GDM1 (cell line): Measurements from ENCODE around the gene MAN1A2.
"Not testable (repeated sequence)": the region's sequence is repeated elsewhere in the genome, so short reads cannot be mapped to it uniquely, and the experiment has no call there.

Experiments used
- DNase-seq: peaks from one replicate; lab custom pipeline; 2025; lab: John Stamatoyannopoulos, UW

Gene MAN1A2

GRCh38 chr1:117558451-117558850, 191.2 kb downstream of the MAN1A2 start:
- DNase-seq = not testable (repeated sequence)

GRCh38 chr1:117559139-117559538, 191.9 kb downstream of the MAN1A2 start:
- DNase-seq = no peak

- DNase-seq = no peak
These were observed 192.7 kb downstream of the MAN1A2 start for GRCh38 chr1:117559985-117560384.

DNA sequence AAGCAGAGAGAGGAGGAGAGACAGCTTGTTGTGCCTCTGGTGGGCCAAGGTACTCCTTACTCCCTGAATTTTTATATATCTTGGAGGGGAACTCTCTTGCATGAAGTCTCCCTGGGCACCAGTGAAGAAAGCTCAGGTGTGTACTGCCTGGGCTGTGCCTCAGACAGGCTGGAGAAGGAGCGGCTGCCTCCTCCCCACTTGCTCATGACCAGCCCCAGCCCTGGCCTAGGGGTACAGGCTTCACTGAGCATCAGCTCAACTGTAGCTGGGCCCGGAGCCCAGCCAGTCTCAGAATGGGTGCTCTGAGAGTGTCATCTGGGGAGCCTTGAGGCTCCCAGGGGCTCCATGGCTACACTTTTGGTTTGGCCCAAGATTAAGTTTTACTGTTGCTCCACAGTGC, 193.8 kb downstream of the MAN1A2 start:
- no peak for DNase-seq

- no peak for DNase-seq
These were observed 194.3 kb downstream of the MAN1A2 start for GRCh38 chr1:117561551-117561950.

- no peak for DNase-seq
These were observed 195.6 kb downstream of the MAN1A2 start for GRCh38 chr1:117562581-117563491.

GRCh38 chr1:117563492-117563875, 196.2 kb downstream of the MAN1A2 start:
- no peak for DNase-seq

GRCh38 chr1:117564227-117565075, 197.2 kb downstream of the MAN1A2 start:
- no peak for DNase-seq

DNA sequence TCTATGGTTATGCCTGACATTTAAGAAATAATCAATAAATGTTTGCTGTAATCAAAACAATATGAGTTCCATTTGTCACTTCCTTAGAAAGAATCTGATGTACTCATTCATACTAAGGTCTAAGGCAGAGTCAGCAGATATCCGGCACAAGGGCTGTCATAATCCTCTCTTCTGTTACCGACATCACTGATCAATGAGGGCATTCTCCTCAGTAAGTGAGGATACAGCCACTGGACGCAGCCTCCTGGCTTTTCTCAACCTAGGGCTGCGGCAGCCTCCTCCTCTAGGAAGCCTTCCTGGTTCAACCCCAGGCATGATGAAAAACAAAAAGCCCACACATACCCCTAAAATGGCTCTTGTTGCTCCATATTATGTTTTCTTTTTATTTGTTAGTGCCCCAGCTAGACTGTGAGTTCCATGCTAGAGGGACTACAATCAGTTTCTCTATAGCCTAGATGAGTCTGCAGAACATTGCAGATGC, 197.9 kb downstream of the MAN1A2 start:
- no peak for DNase-seq

DNA sequence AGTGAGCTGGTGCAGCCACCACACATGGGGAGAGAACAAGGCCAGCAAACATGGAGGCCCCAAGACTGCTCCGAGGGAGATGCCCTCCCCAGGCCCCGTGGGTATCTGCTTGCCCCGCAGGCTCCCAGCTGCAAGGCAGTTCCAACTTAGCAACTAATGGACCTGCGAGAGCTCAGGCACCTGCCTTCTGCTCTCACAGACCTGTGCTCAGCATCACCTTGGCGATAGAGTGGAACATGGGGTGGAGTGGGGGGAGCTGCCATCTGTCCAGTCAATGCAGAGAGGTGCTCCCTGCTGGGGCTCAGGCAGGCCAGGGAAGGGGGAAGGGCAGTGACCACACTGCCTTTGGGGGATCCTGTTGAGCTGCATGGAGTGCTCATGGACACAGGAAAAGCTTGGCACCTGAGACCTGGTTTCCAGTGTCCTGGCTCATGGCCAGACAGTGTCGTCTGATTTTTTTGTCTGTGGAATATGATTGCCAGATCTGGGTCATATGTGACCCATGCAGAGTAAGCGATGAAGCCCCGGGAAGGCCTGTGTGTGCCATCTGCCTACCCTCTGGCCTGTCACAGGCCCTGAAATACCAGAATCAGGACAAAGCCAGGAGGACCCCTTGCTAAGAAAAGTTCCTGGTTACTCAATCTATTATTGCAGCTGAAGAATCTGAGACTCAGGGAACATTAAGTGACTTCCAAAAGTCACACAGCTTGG, 198.7 kb downstream of the MAN1A2 start:
- DNase-seq = no peak

DNA sequence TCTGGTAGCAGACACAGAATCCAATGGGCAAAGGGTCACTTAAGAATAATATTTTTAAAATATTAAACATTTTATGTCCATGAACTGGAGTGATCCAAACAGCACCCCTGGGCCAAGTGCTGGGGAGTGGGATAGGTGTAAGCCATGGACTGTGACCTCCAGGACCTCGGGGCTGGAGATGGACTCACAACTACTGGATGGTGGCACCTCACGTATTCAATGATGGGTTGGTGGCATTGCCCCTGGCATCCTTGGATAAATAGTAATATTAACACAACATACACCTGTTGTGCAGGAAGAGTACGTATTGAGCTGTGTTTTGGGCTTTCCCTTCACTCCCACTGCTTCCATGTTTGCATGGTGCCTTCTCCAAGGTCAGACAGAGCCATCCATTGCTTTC, 199.3 kb downstream of the MAN1A2 start:
- DNase-seq = no peak

- DNase-seq = no peak
These were observed 200.2 kb downstream of the MAN1A2 start for GRCh38 chr1:117567435-117567834.

DNA sequence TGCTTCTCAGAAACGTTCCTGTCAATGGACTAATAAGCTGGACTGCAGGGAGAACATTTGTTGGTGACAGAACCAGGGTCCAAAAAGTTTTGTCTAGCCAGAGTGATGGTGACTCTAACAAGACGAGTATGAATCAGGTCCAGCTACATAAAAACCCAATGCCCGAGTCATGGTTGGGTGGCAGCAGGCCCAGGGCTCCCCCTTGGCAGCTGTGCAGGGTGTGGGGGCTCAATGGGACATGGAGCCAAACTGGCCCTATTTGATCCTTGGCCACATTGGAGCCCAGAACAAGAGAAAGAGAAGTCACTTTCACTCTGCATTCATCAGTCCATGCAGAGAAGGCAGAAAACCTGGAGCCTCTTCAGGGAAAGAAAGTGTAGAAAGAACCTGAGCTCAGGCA, 200.7 kb downstream of the MAN1A2 start:
- no peak for DNase-seq

DNA sequence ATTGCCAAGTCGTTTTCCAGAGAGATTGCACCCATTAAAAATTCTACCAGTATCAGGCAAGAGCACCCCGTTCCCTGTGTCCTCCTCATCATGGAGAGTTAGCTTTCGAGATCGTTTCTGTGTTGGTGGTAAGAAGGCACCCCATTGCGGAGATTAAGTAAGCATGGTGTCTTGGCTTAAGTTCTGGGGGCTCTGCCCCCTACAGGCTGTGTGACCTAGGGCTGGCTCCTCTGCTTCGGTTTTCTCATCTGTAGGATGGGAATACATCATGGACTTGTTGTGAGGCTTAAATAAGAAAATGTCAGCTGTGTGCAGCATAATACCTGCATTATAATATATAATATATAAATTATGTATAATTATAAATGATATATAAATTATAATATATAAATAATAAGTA, 201.8 kb downstream of the MAN1A2 start:
- DNase-seq = no peak

DNA sequence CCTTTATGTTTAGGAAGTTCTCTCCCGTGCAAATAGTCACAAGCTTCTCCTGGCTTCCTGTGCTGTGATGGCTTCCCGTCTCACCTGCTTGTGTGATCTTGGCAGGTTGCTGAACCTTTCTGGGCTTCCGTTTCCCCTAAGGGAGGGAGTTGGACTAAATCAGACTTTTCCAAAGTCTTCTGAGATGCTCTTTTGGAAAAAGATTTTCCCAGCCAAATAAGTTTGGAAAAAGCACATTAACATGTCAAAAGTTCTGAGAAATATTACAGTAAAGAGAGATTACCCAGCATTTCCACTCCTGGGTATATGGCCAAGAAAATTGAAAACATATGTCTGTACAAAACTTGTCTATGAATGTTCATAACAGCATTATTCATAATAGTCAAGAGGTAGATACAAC, 202.6 kb downstream of the MAN1A2 start:
- no peak for DNase-seq

DNA sequence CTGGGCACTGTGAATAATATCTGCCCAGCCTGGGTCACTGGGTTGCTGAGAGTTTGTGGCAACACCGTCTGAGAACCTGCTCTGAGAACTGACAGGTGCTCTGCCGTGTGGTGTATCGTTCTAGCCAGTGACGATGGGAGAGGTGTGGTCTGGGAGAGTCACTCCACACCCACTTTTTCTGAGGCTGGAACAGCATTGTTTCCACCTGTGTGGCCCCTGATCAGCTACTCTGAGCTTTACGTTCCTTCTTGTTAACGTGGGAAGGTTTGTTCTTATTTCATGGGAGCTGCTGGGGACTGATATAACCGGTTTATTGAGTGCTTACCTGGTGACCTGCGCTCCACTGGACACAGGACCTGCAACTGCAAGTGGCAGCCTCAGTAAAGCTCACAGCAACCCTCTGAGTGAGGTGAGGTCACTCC, 203.8 kb downstream of the MAN1A2 start:
- DNase-seq = no peak

GRCh38 chr1:117571496-117571895, 204.2 kb downstream of the MAN1A2 start:
- no peak for DNase-seq

DNA sequence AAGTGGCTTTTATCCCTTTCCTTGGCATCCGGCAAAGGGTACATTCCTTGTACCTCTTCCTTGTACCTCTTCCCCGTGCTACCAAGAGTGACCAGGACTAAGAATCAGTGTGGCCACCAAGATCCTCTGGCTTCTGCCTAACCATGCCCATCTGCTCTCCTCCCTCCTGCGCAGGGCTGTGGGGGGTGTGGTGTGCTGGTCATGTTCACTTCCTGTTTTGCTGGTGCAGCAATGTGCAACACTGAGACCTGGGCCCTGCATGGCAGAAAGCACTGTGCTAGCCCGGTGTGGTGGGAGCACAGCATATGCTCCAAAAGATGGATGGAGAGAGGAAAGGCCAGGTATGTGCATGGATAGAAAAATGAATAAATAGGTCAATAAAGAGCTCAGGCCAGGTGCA, 205.3 kb downstream of the MAN1A2 start:
- DNase-seq = peak; percentile 3

DNA sequence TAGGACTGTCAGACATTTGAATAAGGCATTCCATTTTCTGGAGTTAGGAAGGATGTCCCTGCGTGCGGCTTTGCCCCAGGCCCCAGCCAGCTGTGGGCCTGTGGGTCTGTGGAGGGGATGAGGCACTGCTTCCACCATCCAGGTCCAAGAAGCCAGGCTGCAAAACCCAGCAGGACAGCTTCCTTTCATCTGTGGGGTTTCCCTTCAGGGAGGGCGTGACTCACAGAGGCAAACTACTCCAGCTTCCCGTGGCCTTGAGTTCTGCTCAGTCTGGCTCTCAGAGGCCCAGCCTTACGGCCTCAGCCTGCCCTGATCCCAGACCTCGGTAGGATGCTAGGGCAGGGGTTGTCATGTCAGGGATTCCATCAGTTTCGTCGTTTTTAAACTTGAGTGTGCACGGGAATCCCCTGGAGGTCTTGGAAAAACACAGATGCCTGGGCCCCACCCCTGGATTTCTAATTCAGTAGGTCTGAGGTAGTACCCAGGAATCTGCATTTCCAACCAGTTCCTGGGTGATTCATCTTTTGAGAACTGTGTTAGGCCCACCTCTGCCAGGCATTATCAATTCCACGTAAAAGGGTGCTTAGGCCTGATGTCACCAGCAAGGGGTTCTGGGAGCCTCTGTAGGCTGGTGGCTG, 206.3 kb downstream of the MAN1A2 start:
- DNase-seq = no peak

GRCh38 chr1:117574161-117574835, 207.0 kb downstream of the MAN1A2 start:
- DNase-seq = no peak

- DNase-seq = no peak
These were observed 208.5 kb downstream of the MAN1A2 start for GRCh38 chr1:117575586-117576225.
